ENCODE results near the gene DSG4.

The DSG4 gene

DNA sequence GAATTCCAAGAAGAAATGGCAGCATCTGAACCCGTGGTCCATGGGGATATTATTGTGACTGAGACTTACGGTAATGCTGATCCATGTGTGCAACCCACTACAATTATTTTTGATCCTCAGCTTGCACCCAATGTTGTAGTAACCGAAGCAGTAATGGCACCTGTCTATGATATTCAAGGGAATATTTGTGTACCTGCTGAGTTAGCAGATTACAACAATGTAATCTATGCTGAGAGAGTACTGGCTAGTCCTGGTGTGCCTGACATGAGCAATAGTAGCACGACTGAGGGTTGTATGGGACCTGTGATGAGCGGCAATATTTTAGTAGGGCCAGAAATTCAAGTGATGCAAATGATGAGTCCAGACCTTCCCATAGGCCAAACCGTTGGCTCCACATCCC lies 36.6 kb downstream of the DSG4 start:
- TF ChIP-seq, protein P1, sequence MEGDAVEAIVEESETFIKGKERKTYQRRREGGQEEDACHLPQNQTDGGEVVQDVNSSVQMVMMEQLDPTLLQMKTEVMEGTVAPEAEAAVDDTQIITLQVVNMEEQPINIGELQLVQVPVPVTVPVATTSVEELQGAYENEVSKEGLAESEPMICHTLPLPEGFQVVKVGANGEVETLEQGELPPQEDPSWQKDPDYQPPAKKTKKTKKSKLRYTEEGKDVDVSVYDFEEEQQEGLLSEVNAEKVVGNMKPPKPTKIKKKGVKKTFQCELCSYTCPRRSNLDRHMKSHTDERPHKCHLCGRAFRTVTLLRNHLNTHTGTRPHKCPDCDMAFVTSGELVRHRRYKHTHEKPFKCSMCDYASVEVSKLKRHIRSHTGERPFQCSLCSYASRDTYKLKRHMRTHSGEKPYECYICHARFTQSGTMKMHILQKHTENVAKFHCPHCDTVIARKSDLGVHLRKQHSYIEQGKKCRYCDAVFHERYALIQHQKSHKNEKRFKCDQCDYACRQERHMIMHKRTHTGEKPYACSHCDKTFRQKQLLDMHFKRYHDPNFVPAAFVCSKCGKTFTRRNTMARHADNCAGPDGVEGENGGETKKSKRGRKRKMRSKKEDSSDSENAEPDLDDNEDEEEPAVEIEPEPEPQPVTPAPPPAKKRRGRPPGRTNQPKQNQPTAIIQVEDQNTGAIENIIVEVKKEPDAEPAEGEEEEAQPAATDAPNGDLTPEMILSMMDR (IDR thresholded peaks at IDR 0.05), result no peak

DNA sequence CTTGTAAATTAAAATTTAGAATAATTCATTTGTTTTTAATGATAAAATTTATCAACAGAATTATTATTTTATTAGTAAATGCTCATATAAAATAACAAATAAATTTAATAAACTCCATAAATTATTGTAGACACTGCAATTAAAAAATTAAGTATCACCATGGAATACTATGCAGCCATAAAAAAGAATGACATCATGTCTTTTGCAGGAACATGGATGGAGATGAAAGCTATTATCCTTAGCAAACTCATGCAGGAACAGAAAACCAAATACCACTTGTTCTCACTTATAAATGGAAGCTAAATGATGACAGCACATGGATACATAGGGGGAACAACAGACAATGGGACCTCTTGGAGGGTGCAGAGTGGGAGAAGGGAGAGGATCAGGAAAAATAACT lies 41.3 kb downstream of the DSG4 start:
- TF ChIP-seq, protein P1 (IDR thresholded peaks at IDR 0.05), result no peak

DNA sequence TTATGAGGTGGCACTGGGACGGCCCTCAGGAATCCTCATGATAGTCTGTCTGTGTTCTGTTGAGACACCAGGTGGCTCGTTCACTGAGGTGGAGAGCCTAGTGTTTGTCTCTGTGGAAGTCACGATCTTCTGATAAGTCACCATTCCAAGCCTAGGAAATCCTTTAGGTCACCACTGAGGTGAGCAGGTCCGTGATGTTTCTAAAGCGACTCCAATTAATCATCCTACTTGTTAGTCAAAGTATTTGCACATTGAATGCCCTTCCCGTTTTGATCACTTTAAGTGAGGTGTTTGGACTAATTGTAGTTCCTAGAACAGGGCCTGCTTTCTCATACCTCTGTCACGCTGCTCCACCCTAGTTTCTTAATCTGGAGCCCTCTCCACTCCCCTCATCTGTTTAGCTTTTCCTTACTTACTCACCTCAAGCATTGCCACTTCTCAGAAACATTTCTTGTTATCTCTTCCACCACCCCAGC lies 42.9 kb downstream of the DSG4 start:
- TF ChIP-seq, protein P1 (IDR thresholded peaks at IDR 0.05), result no peak

DNA sequence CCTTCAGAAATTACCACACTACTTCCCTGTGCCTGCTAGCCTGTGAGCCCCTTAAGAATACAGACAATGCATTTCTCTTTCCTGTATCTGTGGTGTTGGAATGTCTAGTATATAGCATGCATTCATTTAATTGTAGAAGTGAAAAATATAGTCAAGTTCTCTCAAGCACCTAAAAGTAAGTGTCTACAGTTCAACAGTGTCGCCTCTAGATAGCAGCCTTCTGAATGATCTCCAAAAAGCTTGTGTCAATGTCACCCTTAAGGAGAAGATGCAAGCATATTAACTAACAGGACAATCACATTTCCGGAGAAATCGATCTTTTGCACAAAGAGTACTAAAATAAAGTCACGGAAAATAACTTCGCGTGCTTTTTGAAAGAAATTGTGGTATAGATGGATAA lies 43.5 kb downstream of the DSG4 start:
- TF ChIP-seq, protein P1 (IDR thresholded peaks at IDR 0.05), result no peak; the same call in 1 of the 2 replicates

DNA sequence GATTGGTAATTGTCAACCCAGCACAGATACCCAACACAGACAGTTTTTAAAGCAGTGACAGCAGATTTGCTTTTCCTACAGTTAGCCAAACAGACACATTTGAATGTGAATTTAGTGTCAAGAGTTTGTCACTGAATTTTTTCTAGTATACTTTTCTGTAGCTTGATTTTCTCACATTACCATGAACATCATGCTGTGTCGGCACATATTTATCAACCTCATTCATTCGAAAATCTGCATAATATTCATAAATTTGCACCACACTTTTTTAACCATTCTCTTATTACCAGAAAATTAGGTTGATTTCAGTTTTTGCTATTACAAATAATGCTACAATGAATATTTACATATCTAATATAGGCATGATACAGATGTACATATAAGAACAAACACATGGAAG lies 43.9 kb downstream of the DSG4 start:
- TF ChIP-seq, protein P1 (IDR thresholded peaks at IDR 0.05), result no peak

DNA sequence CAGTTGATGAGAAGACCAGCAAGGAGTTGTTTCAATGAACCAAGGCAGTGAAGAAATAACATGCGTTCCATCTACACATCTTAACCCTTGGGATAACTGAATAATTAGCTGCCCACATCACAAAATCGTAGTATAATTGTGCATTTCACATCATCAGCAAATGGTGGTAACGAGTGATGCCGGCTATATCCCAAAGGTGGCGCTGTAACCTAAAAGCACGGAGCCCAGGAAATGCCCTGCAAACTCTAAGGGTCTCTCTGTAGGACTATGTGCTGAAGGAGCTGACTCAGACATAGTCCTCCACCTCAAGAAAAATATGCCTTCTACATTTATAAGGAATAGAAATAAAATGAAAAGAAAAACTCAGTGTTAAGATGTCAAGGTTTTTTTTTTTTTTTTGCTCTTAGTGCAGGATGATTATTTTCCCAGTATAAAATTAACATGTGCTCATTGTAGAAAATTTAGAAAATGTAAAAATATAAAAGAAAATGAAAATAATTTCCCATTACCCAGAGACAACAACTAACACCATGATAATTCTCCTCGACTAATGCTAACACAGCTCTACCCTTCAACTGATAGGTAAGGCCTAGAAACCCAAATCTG lies 47.9 kb downstream of the DSG4 start:
- TF ChIP-seq, protein P1 (IDR thresholded peaks at IDR 0.05), result peak; percentile 76

DNA sequence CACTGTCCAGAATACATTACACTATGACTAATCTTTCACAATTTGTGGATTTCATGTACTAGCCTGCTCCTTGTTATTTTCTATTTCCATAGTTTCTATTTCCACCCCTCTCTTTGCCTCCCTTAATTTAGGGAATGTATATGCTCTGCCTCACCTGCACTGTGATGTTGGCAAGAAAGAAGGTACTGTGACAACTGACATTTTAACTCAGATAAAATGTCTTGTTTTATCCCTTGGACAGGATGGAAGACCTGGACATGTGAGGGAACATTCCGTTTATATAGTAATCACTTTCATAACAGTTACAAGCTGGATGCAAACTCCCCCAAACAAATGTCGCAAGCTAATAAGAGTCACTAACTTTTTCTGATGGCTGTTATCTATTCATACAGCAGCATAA lies 49.4 kb downstream of the DSG4 start:
- TF ChIP-seq, protein P1 (IDR thresholded peaks at IDR 0.05), result no peak

Data from LNCAP (cell line).